PC-3 (cell line): ENCODE data around the gene RNF2. TPM values are rescaled to one million over a fixed set of nuclear protein-coding genes. Genes with fewer than 3 reads are reported as not detected.

Source experiments
- ATAC-seq: fragments of 200-7000 bp; cut with Tn5 transposase; 2 replicates; pipeline ENCODE4 v1.9.1; 2020; ENCODE audit warnings: mild to moderate bottlenecking, moderate library complexity
- BruUV-seq: library from RNA; stranded (reverse); fragments of 400-500 nt; replicated peaks from 2 replicates; lab custom pipeline; 2021; lab: Mats Ljungman, UMichigan
- CTCF ChIA-PET: fragments of 300-600 bp; sonication (Branson Sonifier 250); formaldehyde crosslinking; loops from one replicate; lab custom pipeline; 2022; ENCODE audit warnings: antibody characterized with exemption; lab: Charles Lee
- POLR2A ChIA-PET: fragments of 300-600 bp; sonication (Branson Sonifier 250); formaldehyde crosslinking; loops from one replicate; lab custom pipeline; 2022; ENCODE audit warnings: antibody characterized with exemption; ENCODE audit not compliant: unreplicated experiment; lab: Charles Lee
- DNase-seq: peaks from one replicate; pipeline ENCODE4 v3.0.0-alpha.2; 2015
- H2AFZ ChIP-seq: fragments of 300-600 bp; sonication (generic); 2 replicates; pipeline ENCODE4 v1.6.0; 2016; ENCODE audit warnings: antibody characterized with exemption, low read length
- H3F3A ChIP-seq: fragments of 300-600 bp; sonication (generic); one replicate; pipeline ENCODE4 v1.6.0; 2017; ENCODE audit warnings: antibody characterized with exemption, low read length, control low read depth, mild to moderate bottlenecking; ENCODE audit not compliant: unreplicated experiment
- H3K27ac ChIP-seq: fragments of 300-600 bp; sonication (generic); 2 replicates; pipeline ENCODE4 v1.5.1; 2016; ENCODE audit warnings: mild to moderate bottlenecking, low read length
- H3K27me3 ChIP-seq: fragments of 300-600 bp; sonication (generic); 2 replicates; pipeline ENCODE4 v1.6.1; 2016; ENCODE audit warnings: low read length, mixed read lengths
- H3K36me3 ChIP-seq: fragments of 300-600 bp; sonication (generic); 2 replicates; pipeline ENCODE4 v1.6.1; 2016; ENCODE audit warnings: low read depth, mixed run types, low read length, mixed read lengths
- H3K4me1 ChIP-seq: fragments of 300-600 bp; sonication (generic); 2 replicates; pipeline ENCODE4 v1.5.1; 2016; ENCODE audit warnings: low read length; ENCODE audit not compliant: insufficient read depth
- H3K4me2 ChIP-seq: fragments of 300-600 bp; sonication (generic); 2 replicates; pipeline ENCODE4 v1.6.0; 2016; ENCODE audit warnings: low read length
- H3K4me3 ChIP-seq: fragments of 300-600 bp; sonication (generic); 2 replicates; pipeline ENCODE4 v1.5.1; 2016; ENCODE audit warnings: mild to moderate bottlenecking, low read length, mixed read lengths
- H3K79me2 ChIP-seq: fragments of 300-600 bp; sonication (generic); 2 replicates; pipeline ENCODE4 v1.6.1; 2017; ENCODE audit warnings: low read length, mixed read lengths
- H3K9ac ChIP-seq: fragments of 300-600 bp; sonication (generic); 2 replicates; pipeline ENCODE4 v1.6.0; 2016; ENCODE audit warnings: mild to moderate bottlenecking, low read length
- H3K9me2 ChIP-seq: fragments of 300-600 bp; sonication (generic); replicated peaks from 2 replicates; pipeline ENCODE4 v1.6.1; 2016; ENCODE audit warnings: mixed run types, low read length, mixed read lengths
- H3K9me3 ChIP-seq: fragments of 300-600 bp; sonication (generic); 2 replicates; pipeline ENCODE4 v1.6.1; 2016; ENCODE audit warnings: low read length, mixed read lengths
- H4K20me1 ChIP-seq: fragments of 300-600 bp; sonication (generic); 2 replicates; pipeline ENCODE4 v1.6.1; 2016; ENCODE audit warnings: low read length, mixed read lengths
- CTCF ChIP-seq: fragments of 300-600 bp; sonication (generic); conservative IDR thresholded peaks from 2 replicates; pipeline ENCODE4 v1.5.1; 2017; ENCODE audit warnings: antibody characterized with exemption, low read depth, mild to moderate bottlenecking, low read length
- EZH2 ChIP-seq: fragments of 300-600 bp; sonication (generic); IDR thresholded peaks from one replicate; pipeline ENCODE4 v1.6.1; 2017; ENCODE audit warnings: antibody characterized with exemption, mild to moderate bottlenecking, low read length; ENCODE audit not compliant: unreplicated experiment
- EZH2phosphoT487 ChIP-seq: fragments of 300-600 bp; sonication (generic); IDR thresholded peaks from 2 replicates; pipeline ENCODE4 v1.6.1; 2018; ENCODE audit warnings: mild to moderate bottlenecking, antibody characterized with exemption, low read length, borderline replicate concordance
- intact Hi-C: fragments of 100-400 bp; cut with micrococcal nuclease; formaldehyde crosslinking; loops from 2 replicates; pipeline ENCODE4 v1.9.0; 2023
- total RNA-seq: library from RNA; depleted of rRNA; stranded (reverse); fragments of >200 nt; gene quantifications from 2 replicates; pipeline ENCODE4 v1.2.3, GENCODE V29; 2014

RNF2 gene
- total RNA-seq, 1 experiment from 2014 or later, result 13.6 TPM

GRCh38 chr1:185110145-185110544 lies 64.8 kb downstream of the RNF2 start:
- no peaks in the 10 kb centered on the region for H3K79me2 ChIP-seq
- no peak overlapping the region for H3K27ac ChIP-seq
- intact Hi-C loops, result no loop called here
- BruUV-seq, result no TSS peak
- H3K9ac ChIP-seq, result no peak overlapping the region
- no peak for ATAC-seq
- H3K4me2 ChIP-seq, result no peak overlapping the region
- H3K4me1 ChIP-seq, result peaks cover 8% of the 10 kb centered on the region; the same call in 1 of the 2 replicates
- ChIA-PET CTCF (no interaction called here), POLR2A (no interaction called here)
- H4K20me1 ChIP-seq, result no peaks in the 10 kb centered on the region
- no peaks in the 10 kb centered on the region for H3K36me3 ChIP-seq
- H3F3A ChIP-seq, result no peaks in the 10 kb centered on the region
- no peak overlapping the region for H3K4me3 ChIP-seq
- peak; percentile 3 for DNase-seq
- no peak overlapping the region for H2AFZ ChIP-seq
- H3K9me2 ChIP-seq, result no peaks in the 10 kb centered on the region
- TF ChIP-seq EZH2, result no peak
- TF ChIP-seq EZH2phosphoT487, result no peak
- TF ChIP-seq CTCF, result no peak
- no peaks in the 10 kb centered on the region for H3K27me3 ChIP-seq
- H3K9me3 ChIP-seq, result no peaks in the 10 kb centered on the region

GRCh38 chr1:185111873-185112272 lies 66.5 kb downstream of the RNF2 start:
- Histone ChIP-seq H3K4me1 (peaks cover 8% of the 10 kb centered on the region; the same call in 1 of the 2 replicates), H3K9ac (no peak overlapping the region), H3K27ac (no peak overlapping the region), H2AFZ (no peak overlapping the region), H3K36me3 (no peaks in the 10 kb centered on the region), H3K9me2 (no peaks in the 10 kb centered on the region), H3K4me2 (peak overlapping the region; percentile 15; the same call in 1 of the 2 replicates), H3F3A (no peaks in the 10 kb centered on the region), H3K27me3 (no peaks in the 10 kb centered on the region), H3K9me3 (no peaks in the 10 kb centered on the region), H3K4me3 (no peak overlapping the region), H3K79me2 (no peaks in the 10 kb centered on the region), H4K20me1 (no peaks in the 10 kb centered on the region)
- ChIA-PET POLR2A (no interaction called here), CTCF (no interaction called here)
- intact Hi-C loops, result no loop called here
- no TSS peak for BruUV-seq
- ATAC-seq, result no peak
- TF ChIP-seq EZH2, result no peak
- TF ChIP-seq EZH2phosphoT487, result no peak
- no peak for TF ChIP-seq CTCF
- no peak for DNase-seq

GRCh38 chr1:185112356-185112755 lies 67.0 kb downstream of the RNF2 start:
- peak; percentile 57 for ATAC-seq
- H3K4me2 ChIP-seq, result peak overlapping the region; percentile 15; the same call in 1 of the 2 replicates
- BruUV-seq, result no TSS peak

More at GRCh38 chr1:185112356-185112755, 67.0 kb downstream of the RNF2 start:
- H3K4me3 ChIP-seq, result no peak overlapping the region
- intact Hi-C loops, result no loop called here
- POLR2A ChIA-PET, result no interaction called here
- CTCF ChIA-PET, result no interaction called here
- H3K36me3 ChIP-seq, result no peaks in the 10 kb centered on the region
- H4K20me1 ChIP-seq, result no peaks in the 10 kb centered on the region
- no peaks in the 10 kb centered on the region for H3K79me2 ChIP-seq
- no peak overlapping the region for H3K9ac ChIP-seq
- no peak for TF ChIP-seq CTCF
- no peak for TF ChIP-seq EZH2phosphoT487
- TF ChIP-seq EZH2, result no peak
- no peaks in the 10 kb centered on the region for H3K27me3 ChIP-seq
- H3K4me1 ChIP-seq, result peaks cover 8% of the 10 kb centered on the region; the same call in 1 of the 2 replicates
- H3K9me3 ChIP-seq, result no peaks in the 10 kb centered on the region
- peak; percentile 30 for DNase-seq
- no peak overlapping the region for H2AFZ ChIP-seq
- H3F3A ChIP-seq, result no peaks in the 10 kb centered on the region
- no peak overlapping the region for H3K27ac ChIP-seq
- H3K9me2 ChIP-seq, result no peaks in the 10 kb centered on the region
